A673 (cell line): ENCODE data around the gene ZNF821.

Source experiments
- EZH2 ChIP-seq: fragments of 200-600 bp; sonication (generic); IDR thresholded peaks from 2 replicates; pipeline ENCODE4 v1.6.1; 2017; ENCODE audit warnings: borderline replicate concordance, low read depth, mild to moderate bottlenecking, mixed read lengths, antibody characterized with exemption, low read length; ENCODE audit not compliant: poor library complexity, severe bottlenecking
- TF ChIP-seq, protein P1 (sequence below): fragments of 300-800, 200-600 bp; sonication (generic); conservative IDR thresholded peaks from 2 replicates; pipeline ENCODE4 v1.5.1; 2017; ENCODE audit warnings: low read depth, mild to moderate bottlenecking, antibody characterized with exemption, low read length, moderate library complexity, mixed read lengths

DNA sequence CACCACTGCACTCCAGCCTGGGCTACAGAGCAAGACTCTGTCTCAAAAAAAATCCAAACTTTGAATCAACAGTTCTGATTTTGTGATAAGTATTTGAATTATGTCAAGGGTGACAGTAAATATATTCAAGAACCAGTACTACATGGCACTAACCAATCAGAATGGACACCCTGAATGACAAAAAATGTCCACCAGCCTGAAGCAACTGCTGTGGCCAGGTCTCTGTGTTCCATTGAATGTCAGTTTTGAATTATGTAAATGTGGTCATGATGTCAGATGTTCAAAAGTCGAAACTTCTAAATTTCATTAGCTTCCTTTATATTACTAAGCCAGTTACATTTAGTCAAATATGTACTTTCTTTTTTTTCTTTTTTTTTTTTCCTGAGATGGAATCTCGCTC, 53.6 kb downstream of the ZNF821 start:
- TF ChIP-seq, protein P1, sequence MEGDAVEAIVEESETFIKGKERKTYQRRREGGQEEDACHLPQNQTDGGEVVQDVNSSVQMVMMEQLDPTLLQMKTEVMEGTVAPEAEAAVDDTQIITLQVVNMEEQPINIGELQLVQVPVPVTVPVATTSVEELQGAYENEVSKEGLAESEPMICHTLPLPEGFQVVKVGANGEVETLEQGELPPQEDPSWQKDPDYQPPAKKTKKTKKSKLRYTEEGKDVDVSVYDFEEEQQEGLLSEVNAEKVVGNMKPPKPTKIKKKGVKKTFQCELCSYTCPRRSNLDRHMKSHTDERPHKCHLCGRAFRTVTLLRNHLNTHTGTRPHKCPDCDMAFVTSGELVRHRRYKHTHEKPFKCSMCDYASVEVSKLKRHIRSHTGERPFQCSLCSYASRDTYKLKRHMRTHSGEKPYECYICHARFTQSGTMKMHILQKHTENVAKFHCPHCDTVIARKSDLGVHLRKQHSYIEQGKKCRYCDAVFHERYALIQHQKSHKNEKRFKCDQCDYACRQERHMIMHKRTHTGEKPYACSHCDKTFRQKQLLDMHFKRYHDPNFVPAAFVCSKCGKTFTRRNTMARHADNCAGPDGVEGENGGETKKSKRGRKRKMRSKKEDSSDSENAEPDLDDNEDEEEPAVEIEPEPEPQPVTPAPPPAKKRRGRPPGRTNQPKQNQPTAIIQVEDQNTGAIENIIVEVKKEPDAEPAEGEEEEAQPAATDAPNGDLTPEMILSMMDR = no peak
- TF ChIP-seq EZH2 = no peak
